SK-N-MC (cell line): Measurements from ENCODE around the gene COL18A1.
"Not testable (repeated sequence)": the region's sequence is repeated elsewhere in the genome, so short reads cannot be mapped to it uniquely, and the experiment has no call there.

Experiments used
- EZH2 ChIP-seq: fragments of 200-600 bp; sonication (generic); IDR thresholded peaks from one replicate; pipeline ENCODE4 v1.6.1; 2017; ENCODE audit warnings: antibody characterized with exemption
- POLR2AphosphoS5 ChIP-seq: IDR thresholded peaks from 2 replicates; pipeline ENCODE4 v1.6.1; 2012; ENCODE audit warnings: mild to moderate bottlenecking, low read depth, low read length, borderline replicate concordance

DNA sequence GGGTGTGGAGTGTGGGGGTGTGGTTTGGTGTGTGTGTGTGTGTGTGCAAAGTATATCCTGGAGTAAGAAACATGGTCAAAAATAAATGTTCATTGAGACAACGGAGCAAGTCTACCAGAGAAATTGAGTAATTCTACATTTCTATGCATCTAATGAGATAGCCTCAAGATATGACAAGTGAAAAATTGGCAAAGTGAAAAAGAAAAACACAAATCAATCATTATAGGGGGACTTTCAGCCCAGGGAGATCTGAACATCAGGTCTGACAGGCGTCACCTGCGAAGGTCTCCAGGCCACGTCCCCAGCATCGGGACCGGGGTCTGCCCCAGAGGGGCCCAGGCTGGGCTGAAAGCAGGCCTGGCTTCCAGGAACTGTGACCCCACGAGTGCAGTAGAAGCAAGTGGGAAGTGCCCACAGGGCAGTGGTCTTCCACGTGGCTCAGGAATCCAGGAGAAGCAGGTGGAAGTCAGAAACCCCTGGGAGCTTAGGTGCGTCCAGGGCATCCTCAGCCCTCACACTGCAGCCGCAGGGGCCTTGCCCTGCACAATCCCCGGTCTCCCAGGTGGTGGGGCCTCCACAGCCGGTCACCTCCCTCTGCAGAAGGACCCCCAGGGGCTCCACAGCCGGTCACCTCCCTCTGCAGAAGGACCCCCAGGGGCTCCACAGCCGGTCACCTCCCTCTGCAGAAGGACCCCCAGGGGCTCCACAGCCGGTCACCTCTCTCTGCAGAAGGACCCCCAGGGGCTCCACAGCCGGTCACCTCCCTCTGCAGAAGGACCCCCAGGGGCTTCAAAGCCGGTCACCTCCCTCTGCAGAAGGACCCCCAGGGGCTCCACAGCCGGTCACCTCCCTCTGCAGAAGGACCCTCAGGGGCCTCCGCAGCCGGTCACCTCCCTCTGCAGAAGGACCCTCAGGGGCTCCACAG lies 96.4 kb downstream of the COL18A1 start:
- TF ChIP-seq POLR2AphosphoS5, EZH2: not testable (repeated sequence)
